Measurements from ENCODE around the gene TTLL5. TPM values are rescaled to one million over a fixed set of nuclear protein-coding genes. Genes with fewer than 3 reads are reported as not detected.

Gene TTLL5
- polyA plus RNA-seq, 1 of the 3 experiments (the other 2 are of a cell fraction) = 9.6 TPM

- Histone ChIP-seq H3K4me3 (ENCODE audit: low read depth in 2 of 2, low read length in 1 of 2) (no peak overlapping the region), H3K9me2 (no peaks in the 10 kb centered on the region), H4K20me1 (ENCODE audit: insufficient read depth) (no peaks in the 10 kb centered on the region), H3K27me3 (ENCODE audit: insufficient read depth) (no peaks in the 10 kb centered on the region), H3F3A (replicated peaks; ENCODE audit: insufficient read depth) (peaks cover 13% of the 10 kb centered on the region), H3K9ac (no peak overlapping the region; the same call in 1 of the 2 replicates), H3K27ac (ENCODE audit: low read depth in 2 of 2, low read length in 1 of 2) (peak overlapping the region; percentile 71 to 82), H2AFZ (ENCODE audit: low read depth) (no peak overlapping the region), H3K36me3 (replicated peaks in 1 of 2; ENCODE audit: control insufficient read depth in 1 of 2, insufficient read depth in 2 of 2, low read length in 1 of 2) (peaks cover 4 to 21% of the 10 kb centered on the region in 2 experiments), H3K4me1 (ENCODE audit: control insufficient read depth in 1 of 2, insufficient read depth in 2 of 2, low read depth in 1 of 2, low read length in 1 of 2) (peaks cover 0 to 4% of the 10 kb centered on the region in 2 experiments; a peak in 2 of 4 replicates), H3K79me2 (ENCODE audit: insufficient read depth) (no peaks in the 10 kb centered on the region), H3K9me3 (no peaks in the 10 kb centered on the region), H3K4me2 (0 out of 2 replicates have a peak overlapping the region, but pooled peaks have one; percentile 1)
- POLR2A ChIA-PET = no interaction called here
- WGBS (ENCODE audit: low lambda C conversion rate) = 87% methylated on average over 4 of the region's 4 CpGs
- no peak for DNase-seq
- CTCF ChIA-PET = no interaction called here
- TF ChIP-seq TAF1 (IDR thresholded peaks at IDR 0.05; ENCODE audit: borderline replicate concordance, low read depth, low read length) = no peak
- no peak for TF ChIP-seq ZBTB33 (IDR thresholded peaks at IDR 0.05; ENCODE audit: borderline replicate concordance, low read depth)
- TF ChIP-seq SIN3A (IDR thresholded peaks at IDR 0.05; ENCODE audit: borderline replicate concordance, low read depth, low read length) = no peak
- TF ChIP-seq PBX3 (IDR thresholded peaks at IDR 0.05) = no peak
- TF ChIP-seq NRF1 (IDR thresholded peaks at IDR 0.05; ENCODE audit: low read depth, low read length) = no peak
- no peak for TF ChIP-seq FOXJ3 (CRISPR knock-in tag; IDR thresholded peaks at IDR 0.05)
- no peak for TF ChIP-seq CHD2 (IDR thresholded peaks at IDR 0.05; ENCODE audit: low read length, partially characterized antibody)
- TF ChIP-seq TEAD4 (IDR thresholded peaks at IDR 0.05; ENCODE audit: borderline replicate concordance, insufficient read depth) = no peak
- no peak for TF ChIP-seq ELF1 (IDR thresholded peaks at IDR 0.05)
- no peak for TF ChIP-seq USF1 (IDR thresholded peaks at IDR 0.05; ENCODE audit: borderline replicate concordance, low read depth)
- no peak for TF ChIP-seq RCOR1 (IDR thresholded peaks at IDR 0.05; ENCODE audit: low read length)
- no peak for TF ChIP-seq IRF3 (IDR thresholded peaks at IDR 0.05; ENCODE audit: low read depth, low read length)
- TF ChIP-seq JUND (IDR thresholded peaks at IDR 0.05) = no peak
- TF ChIP-seq FOSL2 (IDR thresholded peaks at IDR 0.05; ENCODE audit: borderline replicate concordance, low read depth) = no peak
- no peak for TF ChIP-seq EZH2phosphoT487 (IDR thresholded peaks at IDR 0.05; ENCODE audit: borderline replicate concordance, low read depth)
- no peak for TF ChIP-seq GABPA (IDR thresholded peaks at IDR 0.05; ENCODE audit: low read depth)
- TF ChIP-seq RFX5 (IDR thresholded peaks at IDR 0.05; ENCODE audit: low read length) = no peak
Measured at GRCh38 chr14:75753696-75754095, 92.7 kb downstream of the TTLL5 start.

Measured in SK-N-SH (cell line).